A673 (cell line): Measurements from ENCODE around the gene TNNI3.

ENCODE experiments used
- CTCF ChIP-seq: fragments of 300-800, 200-600 bp; sonication (generic); conservative IDR thresholded peaks from 2 replicates; pipeline ENCODE4 v1.5.1; 2017; ENCODE audit warnings: low read depth, mild to moderate bottlenecking, antibody characterized with exemption, low read length, moderate library complexity, mixed read lengths
- EZH2 ChIP-seq: fragments of 200-600 bp; sonication (generic); IDR thresholded peaks from 2 replicates; pipeline ENCODE4 v1.6.1; 2017; ENCODE audit warnings: borderline replicate concordance, low read depth, mild to moderate bottlenecking, mixed read lengths, antibody characterized with exemption, low read length; ENCODE audit not compliant: poor library complexity, severe bottlenecking

GRCh38 chr19:55112246-55112776, 45.2 kb downstream of the TNNI3 start:
- TF ChIP-seq CTCF: no peak
- no peak for TF ChIP-seq EZH2
